Body of pancreas (tissue), 4 donors: Measurements from ENCODE around the gene TP53INP2.

Experiments
- POLR2A ChIP-seq, 3 donors: fragments of 450-650 bp; IDR thresholded peaks; one replicate each; pipeline ENCODE4 v1.6.1; 2016; ENCODE audit warnings: antibody characterized with exemption in 3 of 3, mild to moderate bottlenecking in 2 of 3
- TF ChIP-seq, protein P1 (sequence below), 7 experiments: fragments of 450-650 bp in 4 of 7; fragments of 200-600 bp in 3 of 7; sonication (generic) in 3 of 7; IDR thresholded peaks; one replicate each; pipeline ENCODE4 v1.5.1; 2016 to 2019; ENCODE audit warnings: antibody characterized with exemption in 7 of 7

DNA sequence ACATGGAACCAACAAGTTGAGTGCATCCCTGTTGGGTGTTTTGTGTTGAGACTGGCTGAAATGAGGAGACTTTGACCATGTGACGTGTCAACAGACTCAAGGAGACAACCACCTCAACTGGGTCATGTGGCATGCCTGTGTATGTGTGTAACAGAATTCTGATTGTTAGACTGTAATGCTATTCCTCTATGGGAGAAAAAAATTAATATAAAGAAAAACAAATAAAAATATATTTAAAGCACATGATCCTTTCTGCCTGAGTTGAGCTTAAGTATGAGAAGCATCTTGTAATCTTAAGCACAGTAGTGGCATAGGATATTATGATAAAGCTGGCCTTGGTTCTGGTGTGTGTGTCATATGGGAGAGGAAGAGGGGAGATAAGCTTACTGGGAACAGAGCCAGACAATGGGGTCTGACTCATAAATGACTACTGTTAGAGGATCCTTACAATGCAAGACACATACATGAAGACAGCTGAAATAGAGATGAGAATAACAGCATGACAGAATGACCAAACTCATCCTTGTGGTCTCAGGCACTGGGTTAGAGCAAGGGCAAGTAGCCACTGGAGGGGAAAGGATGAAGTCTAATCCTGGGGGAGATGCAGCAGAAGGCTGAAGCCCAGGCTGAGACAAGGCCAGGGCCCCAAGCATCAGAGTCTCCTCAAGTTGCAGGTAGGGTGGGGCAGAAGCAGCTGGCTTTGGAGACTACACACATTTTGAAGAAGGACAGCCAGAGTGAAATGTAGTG lies 9.2 kb downstream of the TP53INP2 start:
- no peak for TF ChIP-seq POLR2A (IDR thresholded peaks at IDR 0.05)
- TF ChIP-seq, protein P1, sequence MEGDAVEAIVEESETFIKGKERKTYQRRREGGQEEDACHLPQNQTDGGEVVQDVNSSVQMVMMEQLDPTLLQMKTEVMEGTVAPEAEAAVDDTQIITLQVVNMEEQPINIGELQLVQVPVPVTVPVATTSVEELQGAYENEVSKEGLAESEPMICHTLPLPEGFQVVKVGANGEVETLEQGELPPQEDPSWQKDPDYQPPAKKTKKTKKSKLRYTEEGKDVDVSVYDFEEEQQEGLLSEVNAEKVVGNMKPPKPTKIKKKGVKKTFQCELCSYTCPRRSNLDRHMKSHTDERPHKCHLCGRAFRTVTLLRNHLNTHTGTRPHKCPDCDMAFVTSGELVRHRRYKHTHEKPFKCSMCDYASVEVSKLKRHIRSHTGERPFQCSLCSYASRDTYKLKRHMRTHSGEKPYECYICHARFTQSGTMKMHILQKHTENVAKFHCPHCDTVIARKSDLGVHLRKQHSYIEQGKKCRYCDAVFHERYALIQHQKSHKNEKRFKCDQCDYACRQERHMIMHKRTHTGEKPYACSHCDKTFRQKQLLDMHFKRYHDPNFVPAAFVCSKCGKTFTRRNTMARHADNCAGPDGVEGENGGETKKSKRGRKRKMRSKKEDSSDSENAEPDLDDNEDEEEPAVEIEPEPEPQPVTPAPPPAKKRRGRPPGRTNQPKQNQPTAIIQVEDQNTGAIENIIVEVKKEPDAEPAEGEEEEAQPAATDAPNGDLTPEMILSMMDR (IDR thresholded peaks at IDR 0.05), result no peak
